AG04450 (cell line): Measurements from ENCODE around the gene LARGE2. TPM values are rescaled to one million over a fixed set of nuclear protein-coding genes. Genes with fewer than 3 reads are reported as not detected.

ENCODE experiments used
- CTCF ChIA-PET: fragments of 300-600, 350-600 bp; formaldehyde crosslinking; extraction: SDS; loops from one replicate; lab custom pipeline; 2022; ENCODE audit warnings: antibody characterized with exemption, inconsistent platforms; lab: Charles Lee
- POLR2A ChIA-PET: fragments of 350-600 bp; formaldehyde crosslinking; extraction: SDS; loops from one replicate; lab custom pipeline; 2021; ENCODE audit warnings: antibody characterized with exemption, inconsistent platforms; lab: Yijun Ruan, JAX
- DNase-seq: peaks from one replicate; pipeline ENCODE4 v3.0.0-alpha.2; 2011; ENCODE audit warnings: low read depth, low spot score
- H3K27ac ChIP-seq: one replicate; pipeline ENCODE4 v1.5.1; 2012; ENCODE audit warnings: low read depth, low read length, control low read depth
- H3K27me3 ChIP-seq: one replicate; pipeline ENCODE4 v1.6.0; 2012; ENCODE audit warnings: low read length; ENCODE audit not compliant: control insufficient read depth, insufficient read depth
- H3K4me3 ChIP-seq: 2 replicates; pipeline ENCODE4 v1.5.1; 2011; ENCODE audit warnings: mild to moderate bottlenecking, low read depth, low read length, control low read depth
- H3K9me3 ChIP-seq: 2 replicates; pipeline ENCODE4 v1.5.1; 2012; ENCODE audit warnings: low read length; ENCODE audit not compliant: control insufficient read depth, insufficient read depth
- polyA plus RNA-seq: library from polyadenylated mRNA; depleted of rRNA; stranded (reverse); fragments of >200 nt; gene quantifications from 2 replicates; pipeline ENCODE4 v1.2.3, GENCODE V29; 2011
- TF ChIP-seq, protein P1 (sequence below): IDR thresholded peaks from 2 replicates; pipeline ENCODE4 v1.5.1; 2011; ENCODE audit warnings: low read depth, low read length, control low read depth, inconsistent platforms

LARGE2 gene
- polyA plus RNA-seq, 1 experiment: not detected

DNA sequence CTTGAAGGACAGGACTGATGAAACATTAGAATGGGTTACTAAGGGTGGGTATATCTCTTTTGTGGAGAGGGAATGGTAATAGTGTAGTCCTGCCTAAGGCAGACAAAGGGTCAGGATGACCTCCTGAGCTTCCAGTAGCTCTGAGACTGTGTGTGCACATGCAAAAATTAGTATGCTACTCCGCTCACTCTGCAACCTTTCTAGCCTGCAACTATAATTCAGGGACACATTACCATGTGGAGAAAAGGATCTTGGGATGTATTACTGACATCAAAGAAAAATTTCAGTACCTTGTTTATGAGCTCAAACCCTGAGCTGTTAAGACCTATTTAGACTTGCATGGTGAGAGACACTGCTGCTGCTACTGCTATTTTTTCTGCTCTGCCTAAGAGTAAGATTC, 25.4 kb downstream of the LARGE2 start:
- ChIA-PET CTCF (interaction anchor here (1.1 kb wide), 2 partner anchors 17 to 58 kb away, joined by 3 to 9 read pairs; no protein-coding TSS in a partner anchor), POLR2A (interaction anchor here (0.6 kb wide), 1 partner anchor 413 kb away, joined by 9 read pairs; no protein-coding TSS in a partner anchor)
- H3K27ac ChIP-seq: no peak overlapping the region
- no peak for DNase-seq
- H3K27me3 ChIP-seq: no peaks in the 10 kb centered on the region
- H3K9me3 ChIP-seq: no peaks in the 10 kb centered on the region
- TF ChIP-seq, protein P1, sequence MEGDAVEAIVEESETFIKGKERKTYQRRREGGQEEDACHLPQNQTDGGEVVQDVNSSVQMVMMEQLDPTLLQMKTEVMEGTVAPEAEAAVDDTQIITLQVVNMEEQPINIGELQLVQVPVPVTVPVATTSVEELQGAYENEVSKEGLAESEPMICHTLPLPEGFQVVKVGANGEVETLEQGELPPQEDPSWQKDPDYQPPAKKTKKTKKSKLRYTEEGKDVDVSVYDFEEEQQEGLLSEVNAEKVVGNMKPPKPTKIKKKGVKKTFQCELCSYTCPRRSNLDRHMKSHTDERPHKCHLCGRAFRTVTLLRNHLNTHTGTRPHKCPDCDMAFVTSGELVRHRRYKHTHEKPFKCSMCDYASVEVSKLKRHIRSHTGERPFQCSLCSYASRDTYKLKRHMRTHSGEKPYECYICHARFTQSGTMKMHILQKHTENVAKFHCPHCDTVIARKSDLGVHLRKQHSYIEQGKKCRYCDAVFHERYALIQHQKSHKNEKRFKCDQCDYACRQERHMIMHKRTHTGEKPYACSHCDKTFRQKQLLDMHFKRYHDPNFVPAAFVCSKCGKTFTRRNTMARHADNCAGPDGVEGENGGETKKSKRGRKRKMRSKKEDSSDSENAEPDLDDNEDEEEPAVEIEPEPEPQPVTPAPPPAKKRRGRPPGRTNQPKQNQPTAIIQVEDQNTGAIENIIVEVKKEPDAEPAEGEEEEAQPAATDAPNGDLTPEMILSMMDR: no peak
- no peak overlapping the region for H3K4me3 ChIP-seq

- Histone ChIP-seq H3K4me3 (no peak overlapping the region), H3K27me3 (no peaks in the 10 kb centered on the region), H3K9me3 (no peaks in the 10 kb centered on the region), H3K27ac (no peak overlapping the region)
- no peak for DNase-seq
- ChIA-PET POLR2A (interaction anchor here (0.6 kb wide), 1 partner anchor 123 kb away, joined by 4 read pairs; no protein-coding TSS in a partner anchor), CTCF (interaction anchor here (1.1 kb wide), 2 partner anchors 17 to 58 kb away, joined by 3 to 9 read pairs; no protein-coding TSS in a partner anchor)
- TF ChIP-seq, protein P1: no peak
Observed at GRCh38 chr11:45948356-45948755, 25.9 kb downstream of the LARGE2 start.

- POLR2A ChIA-PET: interaction anchor here (0.6 kb wide), 1 partner anchor 85 kb away, joined by 4 read pairs; no protein-coding TSS in a partner anchor
- Histone ChIP-seq H3K27ac (no peak overlapping the region), H3K9me3 (no peaks in the 10 kb centered on the region), H3K27me3 (no peaks in the 10 kb centered on the region), H3K4me3 (no peak overlapping the region)
- CTCF ChIA-PET: interaction anchor here (3.7 kb wide), 1 partner anchor 15 kb away, joined by 27 read pairs; no protein-coding TSS in a partner anchor
- TF ChIP-seq, protein P1: no peak
- no peak for DNase-seq
Observed at GRCh38 chr11:45949992-45950407, 27.5 kb downstream of the LARGE2 start.

- POLR2A ChIA-PET: no interaction called here
- CTCF ChIA-PET: interaction anchor here (1.1 kb wide), 1 partner anchor 47 kb away, joined by 5 read pairs; no protein-coding TSS in a partner anchor
- TF ChIP-seq, protein P1: no peak
- no peak for DNase-seq
- Histone ChIP-seq H3K27me3 (no peaks in the 10 kb centered on the region), H3K27ac (no peak overlapping the region), H3K9me3 (no peaks in the 10 kb centered on the region), H3K4me3 (no peak overlapping the region)
Observed at GRCh38 chr11:45959851-45960250, 37.4 kb downstream of the LARGE2 start.

DNA sequence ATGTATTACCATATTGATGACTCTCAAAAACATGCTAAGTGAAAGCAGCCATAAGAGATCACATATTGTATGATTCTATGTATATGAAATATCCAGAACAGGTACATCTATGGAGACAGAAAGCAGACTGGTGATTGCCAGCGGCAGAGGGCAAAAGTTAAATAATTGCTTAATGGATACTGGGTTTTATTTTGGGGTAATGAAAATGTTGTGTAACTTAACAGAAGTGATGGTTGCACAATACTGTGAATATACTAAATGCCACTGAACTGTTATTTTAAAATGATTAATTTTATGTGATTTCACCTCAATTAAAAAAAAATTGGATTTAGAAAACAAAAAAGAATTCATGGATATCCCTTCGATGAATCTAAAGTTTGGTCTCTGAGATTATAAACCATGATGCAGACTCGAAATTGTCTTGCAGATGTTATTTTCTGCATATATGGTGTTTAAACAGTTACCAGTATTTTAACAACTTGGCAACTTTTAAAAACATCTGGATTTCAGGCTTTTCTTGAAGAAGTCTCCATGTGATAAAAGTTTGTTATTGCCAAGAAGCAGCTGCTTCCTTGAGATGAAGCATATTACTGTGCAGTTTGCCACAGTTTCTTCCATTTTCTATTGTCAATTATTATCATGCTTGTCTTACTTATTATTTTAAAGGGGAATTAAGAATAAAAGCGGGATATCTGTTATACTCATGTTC, 38.1 kb downstream of the LARGE2 start:
- TF ChIP-seq, protein P1: no peak
- ChIA-PET POLR2A (no interaction called here), CTCF (interaction anchor here (7.9 kb wide), 1 partner anchor 46 kb away, joined by 127 read pairs; no protein-coding TSS in a partner anchor)
- no peaks in the 10 kb centered on the region for H3K27me3 ChIP-seq
- no peak overlapping the region for H3K4me3 ChIP-seq
- no peaks in the 10 kb centered on the region for H3K9me3 ChIP-seq
- H3K27ac ChIP-seq: no peak overlapping the region
- no peak for DNase-seq
